GM10266 (cell line): ENCODE measurements around the gene MRPS18A.
"Not testable (repeated sequence)": the region's sequence is repeated elsewhere in the genome, so short reads cannot be mapped to it uniquely, and the experiment has no call there.

Source experiments
- DNase-seq: peaks from one replicate; pipeline ENCODE4 v3.0.0; 2012; ENCODE audit errors: extremely low spot score
- TF ChIP-seq, protein P1 (sequence below): IDR thresholded peaks from 2 replicates; pipeline ENCODE4 v1.5.1; 2012; ENCODE audit warnings: mild to moderate bottlenecking, low read depth; ENCODE audit not compliant: control insufficient read depth, insufficient read depth; ENCODE audit errors: missing control alignments

The MRPS18A gene

DNA sequence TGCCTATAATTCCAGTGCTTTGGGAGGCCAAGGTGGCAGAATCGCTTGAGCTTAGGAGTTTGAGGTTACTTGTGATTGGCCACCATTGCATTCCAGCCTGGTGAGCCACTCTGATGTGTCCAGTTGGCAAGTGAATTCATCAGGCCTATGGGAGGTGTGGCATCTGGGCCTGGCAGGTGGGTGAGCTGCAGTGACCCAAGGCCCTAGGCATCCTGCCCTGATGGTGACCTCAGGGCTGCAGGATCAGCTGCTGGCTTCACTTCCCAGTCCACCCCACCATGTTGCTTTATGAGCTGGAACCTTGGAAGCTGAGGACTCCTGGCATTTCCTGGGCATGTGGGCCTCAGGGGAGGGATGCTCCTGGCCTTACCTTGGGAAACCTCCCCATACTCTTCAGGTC lies 22.2 kb downstream of the MRPS18A start:
- no peak for DNase-seq

DNA sequence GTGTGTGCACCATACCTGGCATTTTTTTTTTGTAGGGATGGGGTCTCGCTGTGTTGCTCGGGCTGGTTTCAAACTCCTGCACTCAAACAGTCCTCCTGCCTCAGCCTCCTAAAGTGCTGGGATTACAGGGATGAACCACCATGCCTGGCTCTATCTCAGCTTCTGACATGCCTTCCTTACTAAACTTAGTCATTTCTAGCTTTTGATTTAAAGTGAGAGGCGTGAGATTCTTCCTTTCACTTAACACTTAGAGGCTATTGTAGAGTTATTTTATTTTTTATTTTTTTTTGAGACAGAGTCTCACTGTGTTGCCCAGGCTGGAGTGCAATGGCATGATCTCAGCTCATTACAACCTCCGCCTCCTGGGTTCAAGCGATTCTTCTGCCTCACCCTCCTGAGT lies 24.6 kb downstream of the MRPS18A start:
- not testable (repeated sequence) for DNase-seq

More for the DNA sequence above, 22.2 kb downstream of the MRPS18A start:
- TF ChIP-seq, protein P1, sequence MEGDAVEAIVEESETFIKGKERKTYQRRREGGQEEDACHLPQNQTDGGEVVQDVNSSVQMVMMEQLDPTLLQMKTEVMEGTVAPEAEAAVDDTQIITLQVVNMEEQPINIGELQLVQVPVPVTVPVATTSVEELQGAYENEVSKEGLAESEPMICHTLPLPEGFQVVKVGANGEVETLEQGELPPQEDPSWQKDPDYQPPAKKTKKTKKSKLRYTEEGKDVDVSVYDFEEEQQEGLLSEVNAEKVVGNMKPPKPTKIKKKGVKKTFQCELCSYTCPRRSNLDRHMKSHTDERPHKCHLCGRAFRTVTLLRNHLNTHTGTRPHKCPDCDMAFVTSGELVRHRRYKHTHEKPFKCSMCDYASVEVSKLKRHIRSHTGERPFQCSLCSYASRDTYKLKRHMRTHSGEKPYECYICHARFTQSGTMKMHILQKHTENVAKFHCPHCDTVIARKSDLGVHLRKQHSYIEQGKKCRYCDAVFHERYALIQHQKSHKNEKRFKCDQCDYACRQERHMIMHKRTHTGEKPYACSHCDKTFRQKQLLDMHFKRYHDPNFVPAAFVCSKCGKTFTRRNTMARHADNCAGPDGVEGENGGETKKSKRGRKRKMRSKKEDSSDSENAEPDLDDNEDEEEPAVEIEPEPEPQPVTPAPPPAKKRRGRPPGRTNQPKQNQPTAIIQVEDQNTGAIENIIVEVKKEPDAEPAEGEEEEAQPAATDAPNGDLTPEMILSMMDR, result no peak

DNA sequence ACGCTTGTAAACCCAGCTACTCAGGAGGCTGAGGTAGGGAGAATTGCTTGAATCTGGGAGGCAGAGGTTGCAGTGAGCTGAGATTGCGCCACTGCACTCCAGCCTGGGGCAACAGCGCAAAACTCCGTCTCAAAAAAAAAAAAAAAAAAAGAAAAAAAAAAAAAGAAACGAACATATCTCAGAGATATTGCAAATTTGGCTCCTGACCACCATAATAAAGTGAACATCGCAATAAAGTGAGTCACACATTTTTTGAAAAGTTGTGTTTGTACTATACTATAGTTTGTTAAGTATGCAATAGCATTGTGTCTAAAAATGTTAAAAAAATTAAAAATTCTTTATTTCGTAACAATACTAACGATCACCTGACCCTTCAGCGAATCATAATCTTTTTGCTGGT lies 29.4 kb downstream of the MRPS18A start:
- no peak for DNase-seq
- TF ChIP-seq, protein P1, result no peak

DNA sequence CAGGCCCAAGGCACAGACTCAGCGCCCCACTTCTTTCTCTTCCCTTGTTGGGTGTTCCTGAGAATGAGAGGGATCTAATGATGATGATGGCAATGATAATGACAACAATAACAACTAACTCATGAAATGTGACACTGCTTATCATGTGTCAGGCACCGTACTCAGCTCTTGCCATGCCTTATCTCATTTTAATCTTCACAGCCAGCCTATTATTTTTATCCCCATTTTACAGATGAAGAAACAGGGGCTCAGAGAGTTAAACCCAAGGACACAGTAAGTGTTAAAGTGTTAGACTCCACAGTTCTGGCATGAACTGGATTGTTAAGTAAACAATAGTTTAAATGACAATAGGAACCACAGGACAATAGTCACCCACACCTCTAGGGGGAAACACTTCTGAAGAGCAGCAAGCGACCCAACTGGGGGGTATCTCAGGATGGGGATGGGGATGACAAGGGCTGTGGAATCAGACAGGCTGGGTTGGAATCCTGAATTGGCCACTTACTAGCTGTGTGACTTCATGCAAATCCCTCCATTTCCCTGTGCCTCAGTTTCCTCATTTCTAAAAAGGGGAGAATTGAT lies 30.3 kb downstream of the MRPS18A start:
- DNase-seq, result no peak
- TF ChIP-seq, protein P1, result no peak

DNA sequence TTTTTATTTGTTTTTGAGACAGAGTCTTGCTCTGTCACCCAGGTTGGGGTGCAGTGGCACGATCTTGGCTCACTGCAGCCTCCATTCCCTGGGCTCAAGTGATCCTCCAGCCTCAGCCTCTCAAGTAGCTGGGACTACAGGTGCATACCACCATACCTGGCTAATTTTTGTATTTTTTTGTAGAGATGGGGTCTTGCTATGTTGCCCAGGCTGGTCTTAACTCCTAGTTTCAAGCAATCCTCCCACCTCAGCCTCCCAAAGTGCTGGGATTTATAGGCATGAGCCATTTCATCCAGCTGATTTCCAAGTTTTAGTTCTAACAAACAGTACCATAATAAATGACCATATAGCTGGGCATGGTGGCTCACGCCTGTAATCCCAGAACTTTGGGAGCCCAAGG lies 34.8 kb downstream of the MRPS18A start:
- not testable (repeated sequence) for DNase-seq

DNA sequence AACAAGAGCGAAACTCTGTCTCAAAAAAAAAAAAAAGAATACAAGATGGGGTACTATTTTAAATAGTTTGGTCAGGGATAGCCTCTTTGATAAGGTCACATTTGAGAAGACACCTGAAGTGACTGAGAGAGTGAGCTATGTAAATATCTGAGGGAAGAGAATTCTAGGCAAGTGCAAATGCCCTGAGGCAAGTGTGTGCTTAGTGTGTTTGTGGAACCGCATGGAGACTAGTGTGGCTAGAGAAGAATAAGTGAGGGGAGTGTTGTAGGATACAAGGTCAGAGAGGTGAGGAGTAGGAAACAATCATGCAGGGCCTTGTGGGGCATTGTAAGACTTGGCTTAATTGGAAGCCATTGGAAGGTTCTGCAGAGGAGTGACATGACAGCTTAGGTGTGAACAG lies 39.3 kb downstream of the MRPS18A start:
- DNase-seq, result no peak
- TF ChIP-seq, protein P1, result no peak

DNA sequence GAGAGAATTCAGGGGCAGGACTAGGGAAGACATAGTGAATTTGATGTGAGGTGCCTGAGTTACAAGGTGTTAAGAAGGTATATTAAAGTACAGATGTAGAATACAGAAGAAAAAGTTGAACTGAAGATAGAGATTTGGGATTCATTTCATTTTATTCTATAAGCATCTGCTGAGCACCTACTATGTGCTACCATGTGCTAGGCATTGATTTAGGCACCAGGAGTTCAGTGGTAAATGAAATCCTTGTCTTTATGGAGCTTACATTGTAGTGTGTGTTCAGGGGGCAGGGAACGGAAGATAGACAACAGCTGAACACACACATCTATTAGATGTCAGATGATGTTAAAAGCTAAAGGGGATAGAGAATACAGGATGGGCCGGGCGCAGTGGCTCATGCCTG lies 40.0 kb downstream of the MRPS18A start:
- TF ChIP-seq, protein P1, result no peak
- no peak for DNase-seq

DNA sequence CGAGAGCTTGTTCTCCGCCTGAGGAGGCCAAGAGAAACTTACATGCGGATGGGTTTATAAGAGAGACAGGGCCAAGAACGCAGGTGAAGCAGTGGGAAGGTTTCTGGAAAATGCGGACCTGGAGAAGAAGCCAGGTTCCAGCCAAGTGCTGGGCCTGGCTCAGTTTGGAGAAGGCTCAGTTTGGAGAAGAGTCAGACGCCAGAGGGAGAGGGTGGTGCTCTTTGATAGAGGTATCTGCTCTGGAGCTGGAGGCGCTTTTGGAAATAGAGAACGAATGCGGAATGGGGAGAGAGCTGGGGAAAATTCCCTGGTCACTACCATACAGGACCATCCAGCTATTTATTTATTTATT lies 42.0 kb downstream of the MRPS18A start:
- TF ChIP-seq, protein P1, result no peak
- no peak for DNase-seq
